ENCODE results near the gene DHRSX.
"Not testable (repeated sequence)": the region's sequence is repeated elsewhere in the genome, so short reads cannot be mapped to it uniquely, and the experiment has no call there.

The DHRSX gene

DNA sequence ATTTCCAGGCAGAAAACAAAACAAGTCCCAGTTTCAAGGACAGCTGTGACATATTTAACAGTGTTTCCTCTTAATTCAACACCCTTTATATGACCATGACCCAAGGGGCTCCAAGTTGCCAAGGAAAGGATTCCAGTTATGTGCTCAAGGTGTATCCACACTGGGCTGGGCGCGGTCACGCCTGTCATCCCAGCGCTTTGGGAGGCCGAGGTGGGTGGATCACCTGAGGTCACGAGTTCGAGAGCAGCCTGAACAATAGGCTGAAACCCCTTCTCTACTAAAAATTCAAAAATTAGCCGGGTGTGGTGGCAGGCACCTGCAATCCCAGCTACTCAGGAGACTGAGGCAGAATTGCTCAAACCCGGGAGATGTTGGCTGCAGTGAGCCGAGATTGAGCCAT, 29.6 kb downstream of the DHRSX start:
- DNase-seq = not testable (repeated sequence)

- DNase-seq = not testable (repeated sequence)
These were observed 30.9 kb downstream of the DHRSX start for GRCh38 chrX:2469852-2470251.

DNA sequence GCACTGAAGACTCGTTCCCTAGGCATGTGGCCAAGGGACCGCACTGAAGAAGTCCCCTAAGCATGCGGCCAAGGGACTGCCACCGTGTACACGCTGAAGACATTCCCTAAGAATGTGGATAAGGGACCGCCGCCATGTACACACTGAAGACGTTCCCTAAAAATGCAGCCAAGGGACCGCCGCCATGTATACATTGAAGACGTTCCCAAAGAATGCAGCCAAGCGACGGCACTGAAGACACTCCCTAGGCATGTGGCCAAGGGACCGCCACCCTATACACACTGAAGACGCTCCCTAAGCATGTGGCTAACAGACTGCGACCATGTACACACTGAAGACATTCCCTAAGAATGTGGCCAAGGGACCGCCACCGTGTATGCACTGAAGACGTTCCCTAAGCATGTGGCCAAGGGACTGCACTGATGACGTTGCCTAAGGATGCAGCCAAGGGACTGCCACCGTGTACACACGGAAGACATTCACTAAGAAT, 31.5 kb downstream of the DHRSX start:
- no peak for DNase-seq

- no peak for DNase-seq
These were observed 32.2 kb downstream of the DHRSX start for GRCh38 chrX:2468261-2469195.

DNA sequence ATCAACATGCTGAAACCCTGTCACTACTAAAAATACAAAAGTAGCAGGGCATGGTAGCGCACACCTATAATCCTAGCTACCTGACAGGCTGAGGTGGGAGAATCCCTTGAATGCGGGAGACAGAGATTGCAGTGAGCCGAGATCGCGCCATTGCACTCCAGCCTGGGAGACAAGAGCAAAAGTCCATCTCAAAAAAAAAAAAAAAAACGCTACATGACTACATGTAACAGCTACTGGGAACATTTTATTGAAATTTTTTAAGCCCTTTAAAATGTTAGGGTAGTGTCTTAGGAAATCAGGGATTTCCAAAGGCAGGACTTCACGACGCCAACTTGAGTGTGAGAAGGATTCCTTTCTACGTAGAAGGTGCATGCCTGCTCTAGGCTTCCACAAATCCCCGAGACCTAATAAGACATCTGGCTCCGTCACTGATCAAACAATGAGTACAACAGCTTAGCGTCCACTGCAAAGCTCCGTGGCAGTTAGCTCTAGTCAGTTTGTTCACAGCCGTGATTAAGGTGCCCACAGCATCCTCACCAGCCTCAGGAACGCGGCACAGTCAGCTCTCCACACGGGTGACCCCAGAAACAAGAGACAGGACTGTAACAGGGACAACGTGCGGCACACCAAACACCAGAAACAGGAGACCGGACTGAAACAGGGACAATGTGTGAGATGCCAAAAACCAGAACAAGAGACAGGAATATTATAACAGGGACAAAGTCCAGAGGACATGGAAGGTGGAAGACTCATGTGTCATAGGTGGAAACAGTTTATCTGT, 33.7 kb downstream of the DHRSX start:
- no peak for DNase-seq

DNA sequence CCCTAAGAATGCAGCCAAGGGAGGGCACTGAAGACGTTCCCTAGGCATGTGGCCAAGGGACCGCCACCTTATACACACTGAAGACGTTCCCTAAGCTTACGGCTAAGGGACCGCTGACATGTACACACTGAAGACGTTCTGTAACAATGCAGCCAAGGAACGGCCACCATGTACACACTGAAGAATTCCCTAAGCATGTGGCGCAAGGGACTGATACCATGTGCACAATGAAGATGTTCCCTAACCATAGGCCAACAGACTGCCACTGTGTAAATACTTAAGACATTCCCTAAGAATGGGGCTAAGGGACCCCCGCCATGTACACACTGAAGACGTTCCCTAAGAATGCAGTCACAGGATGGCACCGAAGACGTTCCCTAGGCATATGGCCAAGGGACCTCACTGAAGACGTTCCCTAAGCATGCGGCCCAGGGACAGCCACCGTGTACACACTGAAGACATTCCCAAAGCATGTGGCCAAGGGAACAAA, 36.1 kb downstream of the DHRSX start:
- DNase-seq = no peak

- no peak for DNase-seq
These were observed 36.7 kb downstream of the DHRSX start for GRCh38 chrX:2463973-2464676.

GRCh38 chrX:2463481-2463880, 37.3 kb downstream of the DHRSX start:
- not testable (repeated sequence) for DNase-seq

DNA sequence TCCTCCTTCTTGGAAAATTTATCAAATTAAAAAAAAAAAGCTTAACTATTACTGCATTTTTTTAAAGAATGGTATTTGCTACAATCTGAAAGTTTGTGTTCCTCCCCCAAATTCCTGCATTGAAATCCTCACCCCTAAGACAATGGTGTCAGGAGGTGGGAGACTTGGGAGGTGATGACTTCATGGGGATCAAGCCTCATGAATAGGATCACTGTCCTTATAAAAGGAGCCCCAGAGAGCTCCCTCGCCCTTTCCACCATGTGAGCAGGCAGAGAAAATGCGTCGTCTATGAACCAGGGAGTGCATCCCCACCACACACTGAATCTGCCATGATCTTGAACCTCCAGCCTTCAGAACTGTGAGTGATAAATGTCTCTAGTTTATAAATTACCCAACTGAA, 38.0 kb downstream of the DHRSX start:
- no peak for DNase-seq

DNA sequence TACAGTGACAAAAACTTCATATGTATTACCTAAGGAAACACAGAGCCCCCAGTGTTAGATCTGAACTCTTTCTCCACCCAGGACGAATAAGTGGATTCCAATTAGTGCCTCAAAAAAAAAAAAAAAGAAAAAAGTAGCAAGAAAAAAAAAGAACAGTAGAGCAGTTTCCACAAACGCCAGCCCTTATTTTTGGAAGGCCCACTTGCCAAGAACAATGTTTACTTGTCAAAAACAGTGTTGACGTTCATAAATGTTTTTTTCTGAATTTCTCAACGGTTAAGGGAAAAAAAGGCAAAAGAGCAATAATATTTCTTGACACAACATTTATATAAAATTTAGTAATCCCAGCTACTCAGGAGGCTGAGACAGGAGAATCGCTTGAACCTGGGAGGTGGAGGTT, 38.7 kb downstream of the DHRSX start:
- no peak for DNase-seq

GRCh38 chrX:2461711-2462016, 39.1 kb downstream of the DHRSX start:
- no peak for DNase-seq

- not testable (repeated sequence) for DNase-seq
These were observed 39.7 kb downstream of the DHRSX start for GRCh38 chrX:2460821-2461710.

GRCh38 chrX:2460048-2460447, 40.7 kb downstream of the DHRSX start:
- DNase-seq = not testable (repeated sequence)

DNA sequence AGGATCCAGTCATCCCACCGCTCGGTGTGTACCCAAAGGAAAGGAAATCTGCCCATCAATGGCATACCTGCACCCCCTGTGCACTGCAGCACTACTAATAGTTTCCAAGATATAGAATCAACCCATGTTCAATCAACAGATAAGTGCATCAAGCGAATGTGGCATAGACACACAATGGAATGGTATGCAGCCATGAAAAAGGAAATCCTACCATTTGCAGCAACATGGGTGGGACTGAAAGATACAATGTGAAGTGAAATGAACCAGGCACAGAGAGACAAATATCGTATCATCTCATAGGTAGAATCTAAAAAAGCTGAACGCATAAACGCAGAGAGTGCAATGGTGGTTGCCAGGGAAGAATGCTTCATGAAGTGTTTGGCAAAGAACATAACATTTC, 42.5 kb downstream of the DHRSX start:
- no peak for DNase-seq

DNA sequence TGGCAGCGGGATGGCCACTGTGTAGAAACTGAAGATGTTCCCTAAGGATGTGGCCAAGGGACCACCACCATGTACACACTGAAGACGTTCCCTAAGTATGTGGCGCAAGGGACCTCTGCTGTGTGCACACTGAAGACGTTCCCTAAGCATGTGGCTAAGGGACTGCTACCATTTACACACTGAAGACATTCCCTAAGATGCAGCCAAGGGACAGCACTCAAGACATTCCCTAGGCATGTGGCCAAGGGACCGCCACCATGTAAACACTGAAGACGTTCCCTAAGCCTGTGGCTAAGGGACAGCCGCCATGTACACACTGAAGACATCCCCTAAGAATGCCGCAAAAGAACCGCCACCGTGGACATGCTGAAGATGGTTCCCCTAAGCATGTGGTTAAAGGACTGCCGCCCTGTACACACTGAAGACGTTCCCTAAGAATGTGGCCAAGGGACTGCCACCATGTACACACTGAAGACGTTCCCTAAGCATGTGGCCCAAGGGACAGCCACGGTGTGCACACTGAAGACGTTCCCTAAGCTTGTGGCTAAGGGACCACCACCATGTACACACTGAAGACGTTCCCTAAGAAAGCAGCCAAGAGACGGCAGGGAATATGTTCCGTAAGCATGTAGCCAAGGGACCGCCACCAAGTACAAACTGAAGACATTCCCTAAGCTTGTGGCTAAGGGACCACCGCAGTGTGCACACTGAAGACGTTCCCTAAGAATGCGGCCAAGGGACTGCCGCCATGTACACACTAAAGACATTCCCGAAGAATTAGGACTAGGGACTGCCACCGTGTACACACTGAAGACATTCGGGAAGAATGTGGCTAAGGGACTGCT, 43.3 kb downstream of the DHRSX start:
- DNase-seq = no peak

DNA sequence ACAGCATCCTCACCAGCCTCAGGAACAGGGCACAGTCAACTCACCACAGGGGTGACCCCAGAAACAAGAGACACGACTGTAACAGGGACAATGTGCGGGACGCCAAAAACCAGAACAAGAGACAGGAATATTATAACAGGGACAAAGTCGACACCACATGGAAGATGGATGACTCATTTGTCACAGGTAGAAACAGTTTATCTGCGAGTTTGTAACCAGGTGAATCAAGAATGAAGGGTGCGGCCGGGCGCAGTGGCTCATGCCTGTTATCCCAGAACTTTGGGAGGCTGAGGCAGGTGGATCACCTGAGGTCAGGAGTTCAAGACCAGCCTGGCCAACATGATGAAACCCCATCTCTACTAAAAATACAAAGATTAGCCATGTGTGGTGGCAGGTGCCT, 44.7 kb downstream of the DHRSX start:
- DNase-seq = not testable (repeated sequence)

DNA sequence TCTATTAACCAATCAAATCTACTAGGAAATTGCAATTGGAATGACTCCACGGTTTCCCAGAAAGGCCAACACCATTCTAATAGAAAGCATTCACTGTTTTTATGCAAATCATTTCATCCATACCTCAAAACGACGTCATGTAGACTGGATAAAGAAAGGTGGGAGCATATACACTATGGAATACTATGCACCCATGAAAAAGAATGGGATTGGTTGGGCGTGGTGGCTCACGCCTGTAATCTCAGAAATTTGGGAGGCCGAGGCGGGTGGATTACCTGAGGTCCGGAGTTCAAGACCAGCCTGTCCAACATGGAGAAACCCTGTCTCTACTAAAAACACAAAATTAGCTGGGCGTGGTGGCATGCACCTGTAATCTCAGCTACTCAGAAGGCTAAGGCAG, 46.2 kb downstream of the DHRSX start:
- not testable (repeated sequence) for DNase-seq

- no peak for DNase-seq
These were observed 48.0 kb downstream of the DHRSX start for GRCh38 chrX:2452799-2453198.

- no peak for DNase-seq
These were observed 48.4 kb downstream of the DHRSX start for GRCh38 chrX:2452317-2452784.

GRCh38 chrX:2451501-2452316, 49.1 kb downstream of the DHRSX start:
- DNase-seq = no peak

Data from activated CD8-positive, alpha-beta memory T cell treated with anti-CD3 and anti-CD28 coated beads, Interleukin-2, amount 50 U/mL, for 4 hours (primary cell).